HCT116 (cell line): ENCODE measurements around the gene RAI1. TPM values are rescaled to one million over a fixed set of nuclear protein-coding genes. Genes with fewer than 3 reads are reported as not detected.

ENCODE experiments used
- ATAC-seq: fragments of 200-7000 bp; cut with Tn5 transposase; 2 replicates; pipeline ENCODE4 v1.9.1; 2020; ENCODE audit warnings: mild to moderate bottlenecking, moderate library complexity
- BruUV-seq: library from RNA; stranded (reverse); fragments of 400-500 nt; replicated peaks from 2 replicates; lab custom pipeline; 2021; lab: Mats Ljungman, UMichigan
- CTCF ChIA-PET: fragments of 300-600 bp; sonication (Branson Sonifier 250); formaldehyde crosslinking; loops from one replicate; lab custom pipeline; 2021; ENCODE audit warnings: antibody characterized with exemption; lab: Charles Lee
- POLR2A ChIA-PET: fragments of 300-600, 350-600 bp; sonication (Branson Sonifier 250); formaldehyde crosslinking; loops from one replicate; lab custom pipeline; 2021; ENCODE audit warnings: antibody characterized with exemption; lab: Charles Lee
- RAD21 ChIA-PET, 2 experiments: fragments of 300-600 bp; sonication (Branson Sonifier 250); formaldehyde crosslinking; loops; one replicate each; lab custom pipeline; 2023; ENCODE audit warnings: low total read pairs in 2 of 2; ENCODE audit not compliant: uncharacterized antibody in 2 of 2, unreplicated experiment in 2 of 2, low non-redundant PET in 1 of 2; lab: Charles Lee
- DNase-seq: peaks from one replicate; pipeline ENCODE4 v3.0.0-alpha.2; 2010; ENCODE audit warnings: low read depth, low spot score
- H2AFZ ChIP-seq: fragments of 200-600 bp; shearing (Covaris generic), sonication (generic); 2 replicates; pipeline ENCODE4 v1.6.1; 2017; ENCODE audit warnings: low read depth, mixed run types, mixed read lengths, antibody characterized with exemption, low read length; ENCODE audit not compliant: poor library complexity, severe bottlenecking
- H3K27ac ChIP-seq: 2 replicates; pipeline ENCODE4 v1.5.1; 2012; ENCODE audit warnings: low read depth, low read length
- H3K27me3 ChIP-seq: fragments of 200-600 bp; sonication (generic); 2 replicates; pipeline ENCODE4 v1.6.1; 2016; ENCODE audit warnings: mixed run types, low read length, mixed read lengths; ENCODE audit not compliant: insufficient read depth
- H3K36me3 ChIP-seq, 2 experiments: fragments of 200-500 bp in 1 of 2; fragments of 200-600 bp in 1 of 2; sonication (Bioruptor generic) in 1 of 2; sonication (generic) in 1 of 2; 2 replicates each; pipeline versions ENCODE4 v1.5.1 to v1.6.1; 2014 to 2016; ENCODE audit warnings: low read length in 2 of 2, inconsistent platforms in 1 of 2, mixed read lengths in 1 of 2, mixed run types in 1 of 2; ENCODE audit not compliant: insufficient read depth in 2 of 2, control insufficient read depth in 1 of 2
- H3K4me1 ChIP-seq, 2 experiments: fragments of 200-600 bp in 1 of 2; sonication (generic) in 1 of 2; 2 replicates each; pipeline versions ENCODE4 v1.5.1 to v1.6.1; 2012 to 2017; ENCODE audit warnings: low read length in 2 of 2, inconsistent platforms in 1 of 2, mild to moderate bottlenecking in 1 of 2, mixed read lengths in 1 of 2, mixed run types in 1 of 2, moderate library complexity in 1 of 2; ENCODE audit not compliant: insufficient read depth in 2 of 2, control insufficient read depth in 1 of 2
- H3K4me2 ChIP-seq: fragments of 200-600 bp; sonication (generic); 2 replicates; pipeline ENCODE4 v1.6.1; 2017; ENCODE audit warnings: mixed run types, low read length, mixed read lengths
- H3K4me3 ChIP-seq, 2 experiments: fragments of 200-600 bp in 1 of 2; sonication (generic) in 1 of 2; replicated peaks in 1 of 2; 2 replicates each; pipeline ENCODE4 v1.5.1; 2011 to 2016; ENCODE audit warnings: low read length in 2 of 2, control low read depth in 1 of 2, low read depth in 1 of 2, mild to moderate bottlenecking in 1 of 2, mixed read lengths in 1 of 2, mixed run types in 1 of 2
- H3K79me2 ChIP-seq: fragments of 200-600 bp; sonication (generic); 2 replicates; pipeline ENCODE4 v1.6.1; 2017; ENCODE audit warnings: mild to moderate bottlenecking, mixed run types, low read length, moderate library complexity, mixed read lengths; ENCODE audit not compliant: insufficient read depth
- H3K9ac ChIP-seq: fragments of 200-600 bp; sonication (generic); 2 replicates; pipeline ENCODE4 v1.6.1; 2016; ENCODE audit warnings: low read length, mixed read lengths
- H3K9me2 ChIP-seq: fragments of 200-600 bp; sonication (generic), shearing (Covaris generic); 2 replicates; pipeline ENCODE4 v1.6.1; 2017; ENCODE audit warnings: mixed run types, mild to moderate bottlenecking, moderate library complexity; ENCODE audit not compliant: insufficient read depth
- H3K9me3 ChIP-seq, 2 experiments: fragments of 200-500 bp in 1 of 2; fragments of 200-600 bp in 1 of 2; sonication (Bioruptor generic) in 1 of 2; sonication (generic) in 1 of 2; 2 replicates each; pipeline ENCODE4 v1.6.1; 2014 to 2017; ENCODE audit warnings: low read length in 2 of 2, mixed read lengths in 2 of 2, inconsistent platforms in 1 of 2, low read depth in 1 of 2, mild to moderate bottlenecking in 1 of 2, mixed run types in 1 of 2, moderate library complexity in 1 of 2; ENCODE audit not compliant: control insufficient read depth in 1 of 2, insufficient read depth in 1 of 2
- H4K20me1 ChIP-seq: fragments of 200-600 bp; sonication (generic), shearing (Covaris generic); 2 replicates; pipeline ENCODE4 v1.6.1; 2017; ENCODE audit warnings: mixed run types, mild to moderate bottlenecking, moderate library complexity; ENCODE audit not compliant: insufficient read depth
- CEBPB ChIP-seq: IDR thresholded peaks from 2 replicates; pipeline ENCODE4 v1.6.1; 2012; ENCODE audit warnings: low read depth
- EGR1 ChIP-seq: IDR thresholded peaks from 2 replicates; pipeline ENCODE4 v1.6.1; 2012; ENCODE audit warnings: low read depth
- EZH2 ChIP-seq: fragments of 200-600 bp; sonication (generic); IDR thresholded peaks from 2 replicates; pipeline ENCODE4 v1.6.1; 2017; ENCODE audit warnings: antibody characterized with exemption, mixed run types
- JUND ChIP-seq: IDR thresholded peaks from 2 replicates; pipeline ENCODE4 v1.6.1; 2012
- RAD21 ChIP-seq: IDR thresholded peaks from 2 replicates; pipeline ENCODE4 v1.6.1; 2012; ENCODE audit warnings: low read depth, mild to moderate bottlenecking
- SIN3A ChIP-seq: IDR thresholded peaks from 2 replicates; pipeline ENCODE4 v1.6.1; 2012; ENCODE audit warnings: low read depth
- SP1 ChIP-seq: IDR thresholded peaks from 2 replicates; pipeline ENCODE4 v1.6.1; 2012; ENCODE audit warnings: low read depth
- SRF ChIP-seq: IDR thresholded peaks from 2 replicates; pipeline ENCODE4 v1.6.1; 2012; ENCODE audit warnings: low read depth
- TCF7L2 ChIP-seq: IDR thresholded peaks from 2 replicates; pipeline ENCODE4 v1.7.0; 2011; ENCODE audit warnings: borderline replicate concordance, inconsistent platforms; ENCODE audit not compliant: insufficient read depth, insufficient read length; ENCODE audit errors: extremely low read depth
- ZFX ChIP-seq: fragments of 450-650 bp; IDR thresholded peaks from 2 replicates; pipeline ENCODE4 v1.6.1; 2017
- intact Hi-C: fragments of 100-400 bp; cut with micrococcal nuclease; formaldehyde crosslinking; loops from 2 replicates; pipeline ENCODE4 v1.10.0; 2022
- total RNA-seq: library from RNA; stranded (reverse); gene quantifications from one replicate; pipeline ENCODE4 v1.2.1, GENCODE V29; 2021; ENCODE audit not compliant: unreplicated experiment
- TF ChIP-seq, protein P1 (sequence below): IDR thresholded peaks from 2 replicates; pipeline ENCODE4 v1.6.1; 2012
- TF ChIP-seq, protein P2 (sequence below): IDR thresholded peaks from 2 replicates; pipeline ENCODE4 v1.6.1; 2012; ENCODE audit warnings: low read depth
- TF ChIP-seq, protein P3 (sequence below): IDR thresholded peaks from 2 replicates; pipeline ENCODE4 v1.6.1; 2011; ENCODE audit warnings: mild to moderate bottlenecking, low read length, moderate library complexity; ENCODE audit not compliant: insufficient replicate concordance; ENCODE audit errors: extremely low read depth
- TF ChIP-seq, protein P4 (sequence below), 3 experiments: fragments of 200-600 bp in 1 of 3; sonication (generic) in 1 of 3; IDR thresholded peaks in 2 of 3; conservative IDR thresholded peaks in 1 of 3; 2 replicates each; pipeline ENCODE4 v1.5.1; 2012 to 2017; ENCODE audit warnings: low read depth in 2 of 3, low read length in 2 of 3, antibody characterized with exemption in 1 of 3, borderline replicate concordance in 1 of 3, control low read depth in 1 of 3, mild to moderate bottlenecking in 1 of 3, mixed read lengths in 1 of 3, mixed run types in 1 of 3, moderate library complexity in 1 of 3; ENCODE audit not compliant: insufficient read depth in 1 of 3
- TF ChIP-seq, protein P5 (sequence below): IDR thresholded peaks from 2 replicates; pipeline ENCODE4 v1.6.1; 2012

RAI1 gene
- total RNA-seq, 1 experiment from 2014 or later = 38.5 TPM

DNA sequence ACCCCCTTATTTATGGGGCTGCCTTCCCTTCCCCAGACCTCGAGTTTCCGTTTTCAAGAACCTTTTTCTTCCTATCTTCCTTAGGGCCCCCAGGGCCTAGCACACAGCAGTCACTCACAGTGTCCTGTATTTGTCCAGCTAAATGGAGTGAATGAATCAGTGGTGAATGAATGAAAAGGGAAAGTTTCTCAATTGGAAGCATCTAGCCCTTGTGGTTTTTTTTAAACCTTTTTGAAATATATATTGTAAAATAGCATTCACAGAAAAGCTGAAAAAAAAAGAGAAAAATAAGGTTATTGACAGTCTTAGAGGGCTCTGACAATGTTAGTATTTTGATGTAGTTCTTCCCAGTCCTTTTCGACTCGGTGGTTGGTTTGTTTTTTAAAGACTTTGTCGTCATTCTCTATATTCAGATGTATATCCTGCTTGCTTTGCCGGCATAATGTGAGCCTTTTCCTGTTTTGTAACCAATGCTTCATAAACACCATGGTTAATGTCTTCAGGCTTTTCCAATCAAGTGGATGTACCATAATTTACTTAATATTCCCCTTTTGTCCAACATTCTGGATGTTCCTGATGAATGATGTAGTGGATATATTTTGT lies 45.3 kb downstream of the RAI1 start:
- DNase-seq (no peak), ATAC-seq (no peak)
- ChIA-PET CTCF (no interaction called here), POLR2A (no interaction called here), RAD21 (no interaction called here)
- no peaks in the 10 kb centered on the region for H3K9me2 ChIP-seq
- peaks cover 60% of the 10 kb centered on the region for H3K79me2 ChIP-seq
- no peaks in the 10 kb centered on the region for H3K9me3 ChIP-seq
- H3K4me2 ChIP-seq = no peak overlapping the region
- H3K27ac ChIP-seq = peak overlapping the region; percentile 22; the same call in 1 of the 2 replicates
- H3K9ac ChIP-seq = no peak overlapping the region
- TF ChIP-seq JUND (no peak), ZFX (no peak), TCF7L2 (no peak), SRF (no peak), EGR1 (no peak), EZH2 (no peak), SP1 (no peak), SIN3A (no peak), CEBPB (no peak), RAD21 (no peak)
- TF ChIP-seq, protein P1, sequence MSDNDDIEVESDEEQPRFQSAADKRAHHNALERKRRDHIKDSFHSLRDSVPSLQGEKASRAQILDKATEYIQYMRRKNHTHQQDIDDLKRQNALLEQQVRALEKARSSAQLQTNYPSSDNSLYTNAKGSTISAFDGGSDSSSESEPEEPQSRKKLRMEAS = no peak
- TF ChIP-seq, protein P2, sequence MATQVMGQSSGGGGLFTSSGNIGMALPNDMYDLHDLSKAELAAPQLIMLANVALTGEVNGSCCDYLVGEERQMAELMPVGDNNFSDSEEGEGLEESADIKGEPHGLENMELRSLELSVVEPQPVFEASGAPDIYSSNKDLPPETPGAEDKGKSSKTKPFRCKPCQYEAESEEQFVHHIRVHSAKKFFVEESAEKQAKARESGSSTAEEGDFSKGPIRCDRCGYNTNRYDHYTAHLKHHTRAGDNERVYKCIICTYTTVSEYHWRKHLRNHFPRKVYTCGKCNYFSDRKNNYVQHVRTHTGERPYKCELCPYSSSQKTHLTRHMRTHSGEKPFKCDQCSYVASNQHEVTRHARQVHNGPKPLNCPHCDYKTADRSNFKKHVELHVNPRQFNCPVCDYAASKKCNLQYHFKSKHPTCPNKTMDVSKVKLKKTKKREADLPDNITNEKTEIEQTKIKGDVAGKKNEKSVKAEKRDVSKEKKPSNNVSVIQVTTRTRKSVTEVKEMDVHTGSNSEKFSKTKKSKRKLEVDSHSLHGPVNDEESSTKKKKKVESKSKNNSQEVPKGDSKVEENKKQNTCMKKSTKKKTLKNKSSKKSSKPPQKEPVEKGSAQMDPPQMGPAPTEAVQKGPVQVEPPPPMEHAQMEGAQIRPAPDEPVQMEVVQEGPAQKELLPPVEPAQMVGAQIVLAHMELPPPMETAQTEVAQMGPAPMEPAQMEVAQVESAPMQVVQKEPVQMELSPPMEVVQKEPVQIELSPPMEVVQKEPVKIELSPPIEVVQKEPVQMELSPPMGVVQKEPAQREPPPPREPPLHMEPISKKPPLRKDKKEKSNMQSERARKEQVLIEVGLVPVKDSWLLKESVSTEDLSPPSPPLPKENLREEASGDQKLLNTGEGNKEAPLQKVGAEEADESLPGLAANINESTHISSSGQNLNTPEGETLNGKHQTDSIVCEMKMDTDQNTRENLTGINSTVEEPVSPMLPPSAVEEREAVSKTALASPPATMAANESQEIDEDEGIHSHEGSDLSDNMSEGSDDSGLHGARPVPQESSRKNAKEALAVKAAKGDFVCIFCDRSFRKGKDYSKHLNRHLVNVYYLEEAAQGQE = no peak
- TF ChIP-seq, protein P3, sequence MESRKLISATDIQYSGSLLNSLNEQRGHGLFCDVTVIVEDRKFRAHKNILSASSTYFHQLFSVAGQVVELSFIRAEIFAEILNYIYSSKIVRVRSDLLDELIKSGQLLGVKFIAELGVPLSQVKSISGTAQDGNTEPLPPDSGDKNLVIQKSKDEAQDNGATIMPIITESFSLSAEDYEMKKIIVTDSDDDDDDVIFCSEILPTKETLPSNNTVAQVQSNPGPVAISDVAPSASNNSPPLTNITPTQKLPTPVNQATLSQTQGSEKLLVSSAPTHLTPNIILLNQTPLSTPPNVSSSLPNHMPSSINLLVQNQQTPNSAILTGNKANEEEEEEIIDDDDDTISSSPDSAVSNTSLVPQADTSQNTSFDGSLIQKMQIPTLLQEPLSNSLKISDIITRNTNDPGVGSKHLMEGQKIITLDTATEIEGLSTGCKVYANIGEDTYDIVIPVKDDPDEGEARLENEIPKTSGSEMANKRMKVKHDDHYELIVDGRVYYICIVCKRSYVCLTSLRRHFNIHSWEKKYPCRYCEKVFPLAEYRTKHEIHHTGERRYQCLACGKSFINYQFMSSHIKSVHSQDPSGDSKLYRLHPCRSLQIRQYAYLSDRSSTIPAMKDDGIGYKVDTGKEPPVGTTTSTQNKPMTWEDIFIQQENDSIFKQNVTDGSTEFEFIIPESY = no peak
- TF ChIP-seq, protein P4, sequence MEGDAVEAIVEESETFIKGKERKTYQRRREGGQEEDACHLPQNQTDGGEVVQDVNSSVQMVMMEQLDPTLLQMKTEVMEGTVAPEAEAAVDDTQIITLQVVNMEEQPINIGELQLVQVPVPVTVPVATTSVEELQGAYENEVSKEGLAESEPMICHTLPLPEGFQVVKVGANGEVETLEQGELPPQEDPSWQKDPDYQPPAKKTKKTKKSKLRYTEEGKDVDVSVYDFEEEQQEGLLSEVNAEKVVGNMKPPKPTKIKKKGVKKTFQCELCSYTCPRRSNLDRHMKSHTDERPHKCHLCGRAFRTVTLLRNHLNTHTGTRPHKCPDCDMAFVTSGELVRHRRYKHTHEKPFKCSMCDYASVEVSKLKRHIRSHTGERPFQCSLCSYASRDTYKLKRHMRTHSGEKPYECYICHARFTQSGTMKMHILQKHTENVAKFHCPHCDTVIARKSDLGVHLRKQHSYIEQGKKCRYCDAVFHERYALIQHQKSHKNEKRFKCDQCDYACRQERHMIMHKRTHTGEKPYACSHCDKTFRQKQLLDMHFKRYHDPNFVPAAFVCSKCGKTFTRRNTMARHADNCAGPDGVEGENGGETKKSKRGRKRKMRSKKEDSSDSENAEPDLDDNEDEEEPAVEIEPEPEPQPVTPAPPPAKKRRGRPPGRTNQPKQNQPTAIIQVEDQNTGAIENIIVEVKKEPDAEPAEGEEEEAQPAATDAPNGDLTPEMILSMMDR (IDR thresholded peaks at IDR 0.05 in 2 of 3, conservative IDR thresholded peaks at IDR 0.05 in 1 of 3; ENCODE audit: borderline replicate concordance in 1 of 3, insufficient read depth in 1 of 3, low read depth in 2 of 3, low read length in 2 of 3) = no peak
- TF ChIP-seq, protein P5, sequence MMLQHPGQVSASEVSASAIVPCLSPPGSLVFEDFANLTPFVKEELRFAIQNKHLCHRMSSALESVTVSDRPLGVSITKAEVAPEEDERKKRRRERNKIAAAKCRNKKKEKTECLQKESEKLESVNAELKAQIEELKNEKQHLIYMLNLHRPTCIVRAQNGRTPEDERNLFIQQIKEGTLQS = no peak
- H2AFZ ChIP-seq = no peak overlapping the region
- no peak overlapping the region for H3K4me3 ChIP-seq
- H3K27me3 ChIP-seq = no peaks in the 10 kb centered on the region
- intact Hi-C loops = no loop called here
- BruUV-seq = no TSS peak
- H4K20me1 ChIP-seq = no peaks in the 10 kb centered on the region; the same call in 1 of the 2 replicates
- no peaks in the 10 kb centered on the region for H3K36me3 ChIP-seq
- peaks cover 27 to 47% of the 10 kb centered on the region in 2 experiments for H3K4me1 ChIP-seq
